ENCODE results near the gene FKBP2.

FKBP2 gene

DNA sequence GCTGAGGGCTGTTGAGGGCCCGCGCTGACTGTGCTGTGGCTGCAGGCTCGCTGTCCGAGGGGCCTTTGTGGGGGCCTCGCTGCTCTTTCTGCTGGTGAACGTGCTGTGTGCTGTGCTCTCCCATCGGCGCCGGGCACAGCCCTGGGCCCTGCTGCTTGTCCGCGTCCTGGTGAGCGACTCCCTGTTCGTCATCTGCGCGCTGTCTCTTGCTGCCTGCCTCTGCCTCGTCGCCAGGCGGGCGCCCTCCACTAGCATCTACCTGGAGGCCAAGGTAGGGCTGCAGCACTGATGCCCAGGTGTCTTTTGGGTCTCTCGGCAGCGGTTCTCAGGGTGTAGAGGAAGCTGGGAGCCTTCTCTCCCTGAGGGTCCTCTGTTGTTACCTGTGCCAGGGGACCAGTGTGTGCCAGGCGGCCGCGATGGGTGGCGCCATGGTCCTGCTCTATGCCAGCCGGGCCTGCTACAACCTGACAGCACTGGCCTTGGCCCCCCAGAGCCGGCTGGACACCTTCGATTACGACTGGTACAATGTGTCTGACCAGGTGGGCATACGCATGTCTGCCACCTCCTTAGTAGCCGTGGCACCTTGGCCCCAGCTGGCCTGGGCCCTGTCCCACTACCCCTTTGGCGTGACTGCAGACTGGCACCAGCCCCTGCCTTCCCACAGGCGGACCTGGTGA lies 46.9 kb downstream of the FKBP2 start:
- Histone ChIP-seq H3K9me3 (ENCODE audit: low read length) (no peaks in the 10 kb centered on the region), H3K4me3 (ENCODE audit: low read length) (no peak overlapping the region), H3K27me3 (ENCODE audit: insufficient read depth, low read length) (peaks cover 35% of the 10 kb centered on the region), H3K36me3 (ENCODE audit: insufficient read depth, low read length) (no peaks in the 10 kb centered on the region), H3K4me1 (ENCODE audit: insufficient read depth, low read length) (peaks cover 26% of the 10 kb centered on the region), H2AFZ (ENCODE audit: low read depth, low read length) (no peak overlapping the region)

GRCh38 chr11:64288353-64288750 lies 47.5 kb downstream of the FKBP2 start:
- Histone ChIP-seq H3K27me3 (ENCODE audit: insufficient read depth, low read length) (peaks cover 40% of the 10 kb centered on the region), H3K9me3 (ENCODE audit: low read length) (no peaks in the 10 kb centered on the region), H3K36me3 (ENCODE audit: insufficient read depth, low read length) (no peaks in the 10 kb centered on the region), H3K4me1 (ENCODE audit: insufficient read depth, low read length) (peaks cover 25% of the 10 kb centered on the region), H2AFZ (ENCODE audit: low read depth, low read length) (no peak overlapping the region), H3K4me3 (ENCODE audit: low read length) (no peak overlapping the region)

DNA sequence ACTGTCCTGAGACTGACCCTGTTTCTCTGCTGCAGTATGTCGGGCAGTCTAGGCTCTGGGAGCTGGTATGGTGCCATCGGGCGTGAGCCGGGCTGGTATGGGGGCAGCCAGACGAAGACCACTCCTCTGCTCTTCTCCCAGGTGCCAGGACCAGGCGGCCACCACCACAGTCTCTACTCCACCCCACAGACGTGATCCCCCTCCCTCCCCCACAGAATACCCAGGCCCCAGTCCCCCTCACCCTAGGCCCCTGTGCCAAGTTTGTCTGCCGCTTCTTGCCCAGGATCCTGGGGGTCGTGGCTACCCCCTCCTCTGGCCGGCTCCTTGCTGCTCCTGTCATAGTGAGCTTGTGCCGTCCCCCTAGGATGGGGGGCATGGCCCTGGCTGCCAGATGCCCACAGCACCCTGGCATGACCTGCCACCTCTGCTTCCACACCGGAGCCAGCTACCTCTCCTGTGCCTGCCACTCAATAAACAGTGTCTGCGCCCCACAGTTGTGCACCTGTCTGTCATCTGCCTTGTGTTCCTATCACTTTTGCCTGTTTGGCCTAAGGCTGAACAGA lies 48.2 kb downstream of the FKBP2 start:
- Histone ChIP-seq H3K27me3 (ENCODE audit: insufficient read depth, low read length) (peaks cover 42% of the 10 kb centered on the region), H3K36me3 (ENCODE audit: insufficient read depth, low read length) (no peaks in the 10 kb centered on the region), H2AFZ (ENCODE audit: low read depth, low read length) (no peak overlapping the region), H3K9me3 (ENCODE audit: low read length) (no peaks in the 10 kb centered on the region), H3K4me1 (ENCODE audit: insufficient read depth, low read length) (peaks cover 21% of the 10 kb centered on the region), H3K4me3 (ENCODE audit: low read length) (no peak overlapping the region)

GRCh38 chr11:64290352-64291261 lies 49.7 kb downstream of the FKBP2 start:
- Histone ChIP-seq H3K9me3 (ENCODE audit: low read length) (no peaks in the 10 kb centered on the region), H2AFZ (ENCODE audit: low read depth, low read length) (no peak overlapping the region), H3K27me3 (ENCODE audit: insufficient read depth, low read length) (peaks cover 42% of the 10 kb centered on the region), H3K36me3 (ENCODE audit: insufficient read depth, low read length) (no peaks in the 10 kb centered on the region), H3K4me3 (ENCODE audit: low read length) (no peak overlapping the region), H3K4me1 (ENCODE audit: insufficient read depth, low read length) (peaks cover 30% of the 10 kb centered on the region)

DNA sequence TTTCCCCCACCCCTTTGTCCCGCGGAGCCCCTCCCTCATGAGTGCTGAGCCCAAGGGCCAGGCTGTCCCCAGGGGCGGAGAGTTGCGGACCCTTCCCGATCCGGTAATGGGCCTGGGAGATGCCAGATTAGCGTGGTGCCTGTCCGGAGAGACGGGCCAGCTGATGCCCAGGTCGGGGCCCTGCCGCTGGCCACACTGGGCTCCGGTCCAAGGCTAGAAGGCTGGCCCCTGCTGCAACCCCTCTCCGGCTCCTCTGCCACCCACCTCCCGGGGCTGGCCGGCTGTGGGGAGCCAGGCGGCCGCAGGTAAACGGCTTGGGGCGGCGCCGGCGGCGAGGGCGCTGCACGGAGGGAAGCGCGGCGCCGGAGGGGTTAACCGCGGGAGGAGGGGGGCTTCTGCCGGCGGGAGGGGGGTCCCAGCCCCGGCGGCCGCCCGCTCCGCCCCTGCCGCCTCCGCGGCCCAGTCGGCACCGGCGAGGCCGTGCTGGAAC lies 50.4 kb downstream of the FKBP2 start, which contains the start of gene KCNK4:
TSS of gene KCNK4 (plus strand) at position 41 of the 490 bp plus-strand sequence. CDS start 1,717 bp downstream, outside the sequence.
- peak within 1 kb of the TSS; percentile 38 for H3K4me3 ChIP-seq (ENCODE audit: low read length)
- H3K9me3 ChIP-seq (ENCODE audit: low read length): no peaks in the 10 kb centered on the region
- peak within 1 kb of the TSS; percentile 23 for H2AFZ ChIP-seq (ENCODE audit: low read depth, low read length)
- no peaks in the 10 kb centered on the region for H3K36me3 ChIP-seq (ENCODE audit: insufficient read depth, low read length)
- H3K27me3 ChIP-seq (ENCODE audit: insufficient read depth, low read length): peaks cover 49% of the 10 kb centered on the region
- peaks cover 25% of the 10 kb centered on the region for H3K4me1 ChIP-seq (ENCODE audit: insufficient read depth, low read length)

DNA sequence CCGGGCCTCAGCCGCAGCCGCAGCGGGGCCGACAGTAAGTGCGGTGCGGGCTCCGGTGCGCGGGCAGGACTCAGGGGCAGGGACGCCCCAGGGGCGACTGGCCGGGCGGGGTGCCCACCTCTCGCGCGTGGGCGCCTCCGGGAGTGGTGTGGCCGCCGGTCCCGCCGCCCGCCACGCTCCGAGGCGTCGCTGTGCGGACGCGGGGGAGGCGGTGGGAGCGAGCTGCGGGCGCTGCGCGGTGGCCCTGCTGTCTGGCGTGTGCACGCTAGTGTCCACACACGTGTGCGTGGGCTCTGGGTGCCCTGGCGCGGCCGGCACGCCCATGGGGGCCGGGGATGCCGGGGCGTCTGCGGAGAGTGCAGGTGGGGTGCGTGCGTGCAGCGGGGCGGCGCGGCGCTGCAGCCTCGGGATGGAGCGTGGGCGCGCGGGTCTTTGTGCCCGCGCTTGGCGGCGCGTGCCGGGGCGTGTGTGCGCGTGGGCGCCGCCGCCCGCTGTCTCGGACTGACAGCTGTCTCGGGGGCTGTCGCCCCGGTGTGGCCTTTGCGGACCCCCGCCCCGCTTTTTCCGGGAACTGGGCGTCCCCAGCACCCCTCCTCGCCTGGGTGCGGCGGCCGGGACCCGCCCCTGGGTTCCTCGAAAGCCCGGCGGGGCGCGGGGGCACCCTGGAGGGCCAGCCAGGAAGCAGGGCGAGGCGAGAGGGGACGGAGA lies 51.0 kb downstream of the FKBP2 start:
- no peaks in the 10 kb centered on the region for H3K9me3 ChIP-seq (ENCODE audit: low read length)
- H3K36me3 ChIP-seq (ENCODE audit: insufficient read depth, low read length): no peaks in the 10 kb centered on the region
- peaks cover 53% of the 10 kb centered on the region for H3K27me3 ChIP-seq (ENCODE audit: insufficient read depth, low read length)
- peak overlapping the region; percentile 23 for H2AFZ ChIP-seq (ENCODE audit: low read depth, low read length)
- peaks cover 20% of the 10 kb centered on the region for H3K4me1 ChIP-seq (ENCODE audit: insufficient read depth, low read length)
- H3K4me3 ChIP-seq (ENCODE audit: low read length): peak overlapping the region; percentile 38

DNA sequence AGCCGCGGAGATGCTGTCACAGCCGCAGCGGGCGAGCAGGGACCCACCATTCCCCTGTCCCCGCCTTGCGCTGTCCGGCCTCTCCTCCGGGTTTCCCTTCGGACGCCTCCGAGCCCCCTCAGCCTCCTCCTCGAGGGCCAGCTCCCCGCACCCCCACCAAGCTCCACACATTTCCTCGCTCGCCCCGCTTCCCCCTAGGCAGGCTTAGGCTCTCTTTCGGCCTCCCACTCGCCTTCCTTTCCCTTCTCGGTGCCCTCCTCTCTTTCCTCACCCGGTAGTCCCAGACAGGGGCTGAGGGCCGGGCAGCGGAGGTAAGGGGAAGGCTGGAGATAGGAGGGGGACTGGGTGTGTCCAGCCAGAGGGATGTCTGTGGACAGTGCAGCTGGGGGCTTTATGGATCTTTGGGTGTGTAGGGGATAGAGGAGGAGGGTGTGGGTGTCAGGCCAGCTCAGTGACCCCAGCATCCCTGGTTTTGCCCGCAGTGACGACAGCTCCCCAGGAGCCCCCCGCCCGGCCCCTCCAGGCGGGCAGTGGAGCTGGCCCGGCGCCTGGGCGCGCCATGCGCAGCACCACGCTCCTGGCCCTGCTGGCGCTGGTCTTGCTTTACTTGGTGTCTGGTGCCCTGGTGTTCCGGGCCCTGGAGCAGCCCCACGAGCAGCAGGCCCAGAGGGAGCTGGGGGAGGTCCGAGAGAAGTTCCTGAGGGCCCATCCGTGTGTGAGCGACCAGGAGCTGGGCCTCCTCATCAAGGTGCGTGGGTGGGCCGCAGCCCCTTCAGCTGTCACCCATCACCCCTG lies 51.8 kb downstream of the FKBP2 start:
- Histone ChIP-seq H3K4me3 (ENCODE audit: low read length) (peak overlapping the region; percentile 38), H3K4me1 (ENCODE audit: insufficient read depth, low read length) (peaks cover 20% of the 10 kb centered on the region), H3K36me3 (ENCODE audit: insufficient read depth, low read length) (no peaks in the 10 kb centered on the region), H3K27me3 (ENCODE audit: insufficient read depth, low read length) (peaks cover 60% of the 10 kb centered on the region), H2AFZ (ENCODE audit: low read depth, low read length) (peak overlapping the region; percentile 23), H3K9me3 (ENCODE audit: low read length) (no peaks in the 10 kb centered on the region)

Data from neuron (in vitro differentiated cells).